SJCRH30 (cell line): ENCODE results near the gene GABRE. TPM values are rescaled to one million over a fixed set of nuclear protein-coding genes. Genes with fewer than 3 reads are reported as not detected.

Source experiments
- DNase-seq, 2 experiments: peaks; one replicate each; pipeline ENCODE4 v3.0.0-alpha.2; 2015 to 2020
- H3K27ac ChIP-seq: fragments of 250-450 bp; sonication (Bioruptor Pico); 2 replicates; pipeline ENCODE4 v1.5.1; 2020; ENCODE audit warnings: mild to moderate bottlenecking, moderate library complexity
- H3K27me3 ChIP-seq: fragments of 250-450 bp; sonication (Bioruptor Pico); 2 replicates; pipeline ENCODE4 v1.5.1; 2020; ENCODE audit warnings: mild to moderate bottlenecking, moderate library complexity
- H3K36me3 ChIP-seq: fragments of 250-450 bp; sonication (Bioruptor Pico); 2 replicates; pipeline ENCODE4 v1.5.1; 2020; ENCODE audit warnings: mild to moderate bottlenecking, moderate library complexity
- H3K4me1 ChIP-seq: fragments of 250-450 bp; sonication (Bioruptor Pico); 2 replicates; pipeline ENCODE4 v1.5.1; 2020; ENCODE audit warnings: mild to moderate bottlenecking, moderate library complexity
- H3K4me3 ChIP-seq: fragments of 250-450 bp; sonication (Bioruptor Pico); 2 replicates; pipeline ENCODE4 v1.5.1; 2020; ENCODE audit warnings: mild to moderate bottlenecking, moderate library complexity
- H3K9me3 ChIP-seq: fragments of 250-450 bp; sonication (Bioruptor Pico); replicated peaks from 2 replicates; pipeline ENCODE4 v1.5.1; 2020; ENCODE audit warnings: mild to moderate bottlenecking, moderate library complexity
- total RNA-seq: library from RNA; depleted of rRNA; stranded (reverse); fragments of >200 nt; shearing (Covaris generic); gene quantifications from 2 replicates; pipeline ENCODE4 v1.2.3, GENCODE V29; 2014; rRNA removed

Gene GABRE
- total RNA-seq: 6.4 and 9.6 TPM in 2 replicates

- peak within 1 kb of the TSS; percentile 63 for H3K4me3 ChIP-seq
- no peaks in the 10 kb centered on the region for H3K9me3 ChIP-seq
- H3K27me3 ChIP-seq: no peaks in the 10 kb centered on the region
- no peaks in the 10 kb centered on the region for H3K36me3 ChIP-seq
- no peak within 1 kb of the TSS; the same call in 1 of the 2 replicates for H3K27ac ChIP-seq
- DNase-seq: peak; percentile 53 to 61
- no peaks in the 10 kb centered on the region for H3K4me1 ChIP-seq
Observed at GRCh38 chrX:151974336-151975227, at the start of gene GABRE. Gene GABRE (minus strand): TSS chrX:151974676. CDS start chrX:151974625, 51 bp downstream.

GRCh38 chrX:152020888-152021287, 46.4 kb upstream of the GABRE start:
- Histone ChIP-seq H3K4me3 (no peak overlapping the region), H3K27me3 (no peaks in the 10 kb centered on the region), H3K36me3 (no peaks in the 10 kb centered on the region), H3K4me1 (peaks cover 8% of the 10 kb centered on the region; the same call in 1 of the 2 replicates), H3K9me3 (no peaks in the 10 kb centered on the region), H3K27ac (no peak overlapping the region)
- no peak for DNase-seq

GRCh38 chrX:151999813-152000212, 25.3 kb upstream of the GABRE start:
- H3K9me3 ChIP-seq: no peaks in the 10 kb centered on the region
- no peaks in the 10 kb centered on the region for H3K36me3 ChIP-seq
- no peaks in the 10 kb centered on the region for H3K4me1 ChIP-seq
- DNase-seq: no peak
- H3K27me3 ChIP-seq: no peaks in the 10 kb centered on the region
- H3K27ac ChIP-seq: no peak overlapping the region
- H3K4me3 ChIP-seq: no peak overlapping the region

- Histone ChIP-seq H3K4me1 (no peaks in the 10 kb centered on the region), H3K27me3 (no peaks in the 10 kb centered on the region), H3K9me3 (no peaks in the 10 kb centered on the region), H3K36me3 (no peaks in the 10 kb centered on the region), H3K27ac (no peak overlapping the region), H3K4me3 (no peak overlapping the region)
- no peak for DNase-seq
Observed at GRCh38 chrX:151997539-151997938, 23.1 kb upstream of the GABRE start.

- Histone ChIP-seq H3K4me3 (no peak overlapping the region), H3K36me3 (no peaks in the 10 kb centered on the region), H3K4me1 (no peaks in the 10 kb centered on the region), H3K27me3 (no peaks in the 10 kb centered on the region), H3K27ac (no peak overlapping the region), H3K9me3 (no peaks in the 10 kb centered on the region)
- no peak for DNase-seq
Observed at GRCh38 chrX:151996347-151996746, 21.9 kb upstream of the GABRE start.

- no peak overlapping the region for H3K4me3 ChIP-seq
- no peaks in the 10 kb centered on the region for H3K27me3 ChIP-seq
- H3K36me3 ChIP-seq: no peaks in the 10 kb centered on the region
- H3K9me3 ChIP-seq: no peaks in the 10 kb centered on the region
- H3K4me1 ChIP-seq: no peaks in the 10 kb centered on the region
- no peak overlapping the region for H3K27ac ChIP-seq
- DNase-seq: no peak
Observed at GRCh38 chrX:151994476-151994875, 20.0 kb upstream of the GABRE start.

- Histone ChIP-seq H3K27me3 (no peaks in the 10 kb centered on the region), H3K4me3 (no peak overlapping the region), H3K36me3 (no peaks in the 10 kb centered on the region), H3K27ac (no peak overlapping the region), H3K9me3 (no peaks in the 10 kb centered on the region), H3K4me1 (no peaks in the 10 kb centered on the region)
- DNase-seq: no peak
Observed at GRCh38 chrX:151988706-151989299, 14.3 kb upstream of the GABRE start.

- no peak for DNase-seq
- H3K36me3 ChIP-seq: no peaks in the 10 kb centered on the region
- H3K27me3 ChIP-seq: no peaks in the 10 kb centered on the region
- no peak overlapping the region for H3K4me3 ChIP-seq
- no peaks in the 10 kb centered on the region for H3K4me1 ChIP-seq
- H3K27ac ChIP-seq: no peak overlapping the region
- H3K9me3 ChIP-seq: no peaks in the 10 kb centered on the region
Observed at GRCh38 chrX:151987108-151987507, 12.6 kb upstream of the GABRE start.

GRCh38 chrX:151985955-151986354, 11.5 kb upstream of the GABRE start:
- H3K9me3 ChIP-seq: no peaks in the 10 kb centered on the region
- no peak for DNase-seq
- no peak overlapping the region for H3K27ac ChIP-seq
- H3K27me3 ChIP-seq: no peaks in the 10 kb centered on the region
- no peak overlapping the region for H3K4me3 ChIP-seq
- H3K4me1 ChIP-seq: no peaks in the 10 kb centered on the region
- no peaks in the 10 kb centered on the region for H3K36me3 ChIP-seq

- Histone ChIP-seq H3K4me3 (no peak overlapping the region), H3K36me3 (no peaks in the 10 kb centered on the region), H3K9me3 (no peaks in the 10 kb centered on the region), H3K4me1 (no peaks in the 10 kb centered on the region), H3K27me3 (no peaks in the 10 kb centered on the region), H3K27ac (no peak overlapping the region)
- no peak for DNase-seq
Observed at GRCh38 chrX:151985531-151985930, 11.1 kb upstream of the GABRE start.

GRCh38 chrX:151984902-151985301, 10.4 kb upstream of the GABRE start:
- Histone ChIP-seq H3K36me3 (no peaks in the 10 kb centered on the region), H3K9me3 (no peaks in the 10 kb centered on the region), H3K27ac (no peak overlapping the region), H3K4me3 (no peak overlapping the region), H3K4me1 (no peaks in the 10 kb centered on the region), H3K27me3 (no peaks in the 10 kb centered on the region)
- no peak for DNase-seq

GRCh38 chrX:151984328-151984727, 9.9 kb upstream of the GABRE start:
- Histone ChIP-seq H3K9me3 (no peaks in the 10 kb centered on the region), H3K4me1 (no peaks in the 10 kb centered on the region), H3K27ac (no peak overlapping the region), H3K36me3 (no peaks in the 10 kb centered on the region), H3K4me3 (no peak overlapping the region), H3K27me3 (no peaks in the 10 kb centered on the region)
- DNase-seq: no peak

- DNase-seq: no peak
- no peaks in the 10 kb centered on the region for H3K36me3 ChIP-seq
- H3K27ac ChIP-seq: no peak overlapping the region
- H3K27me3 ChIP-seq: no peaks in the 10 kb centered on the region
- H3K4me3 ChIP-seq: no peak overlapping the region
- H3K4me1 ChIP-seq: no peaks in the 10 kb centered on the region
- no peaks in the 10 kb centered on the region for H3K9me3 ChIP-seq
Observed at GRCh38 chrX:151983186-151983585, 8.7 kb upstream of the GABRE start.

GRCh38 chrX:151982222-151982621, 7.7 kb upstream of the GABRE start:
- no peaks in the 10 kb centered on the region for H3K27me3 ChIP-seq
- H3K36me3 ChIP-seq: no peaks in the 10 kb centered on the region
- H3K4me3 ChIP-seq: no peak overlapping the region
- no peaks in the 10 kb centered on the region for H3K9me3 ChIP-seq
- no peak overlapping the region for H3K27ac ChIP-seq
- no peaks in the 10 kb centered on the region for H3K4me1 ChIP-seq
- no peak for DNase-seq

GRCh38 chrX:151981129-151981528, 6.7 kb upstream of the GABRE start:
- Histone ChIP-seq H3K27ac (no peak overlapping the region), H3K4me3 (no peak overlapping the region), H3K36me3 (no peaks in the 10 kb centered on the region), H3K4me1 (no peaks in the 10 kb centered on the region), H3K9me3 (no peaks in the 10 kb centered on the region), H3K27me3 (no peaks in the 10 kb centered on the region)
- no peak for DNase-seq
